OCI-LY1 (cell line): ENCODE measurements around the gene SPRR2E.

Experiments
- EZH2 ChIP-seq: fragments of 200-600 bp; sonication (generic), shearing (Covaris generic); IDR thresholded peaks from 2 replicates; pipeline ENCODE4 v1.8.0; 2017; ENCODE audit warnings: borderline replicate concordance, mixed run types, mild to moderate bottlenecking, antibody characterized with exemption, low read length, moderate library complexity, mixed read lengths
- TF ChIP-seq, protein P1 (sequence below): fragments of 200-600 bp; sonication (generic), shearing (Covaris generic); IDR thresholded peaks from 2 replicates; pipeline ENCODE4 v1.5.1; 2017; ENCODE audit warnings: mild to moderate bottlenecking, antibody characterized with exemption, low read length, moderate library complexity, mixed read lengths

DNA sequence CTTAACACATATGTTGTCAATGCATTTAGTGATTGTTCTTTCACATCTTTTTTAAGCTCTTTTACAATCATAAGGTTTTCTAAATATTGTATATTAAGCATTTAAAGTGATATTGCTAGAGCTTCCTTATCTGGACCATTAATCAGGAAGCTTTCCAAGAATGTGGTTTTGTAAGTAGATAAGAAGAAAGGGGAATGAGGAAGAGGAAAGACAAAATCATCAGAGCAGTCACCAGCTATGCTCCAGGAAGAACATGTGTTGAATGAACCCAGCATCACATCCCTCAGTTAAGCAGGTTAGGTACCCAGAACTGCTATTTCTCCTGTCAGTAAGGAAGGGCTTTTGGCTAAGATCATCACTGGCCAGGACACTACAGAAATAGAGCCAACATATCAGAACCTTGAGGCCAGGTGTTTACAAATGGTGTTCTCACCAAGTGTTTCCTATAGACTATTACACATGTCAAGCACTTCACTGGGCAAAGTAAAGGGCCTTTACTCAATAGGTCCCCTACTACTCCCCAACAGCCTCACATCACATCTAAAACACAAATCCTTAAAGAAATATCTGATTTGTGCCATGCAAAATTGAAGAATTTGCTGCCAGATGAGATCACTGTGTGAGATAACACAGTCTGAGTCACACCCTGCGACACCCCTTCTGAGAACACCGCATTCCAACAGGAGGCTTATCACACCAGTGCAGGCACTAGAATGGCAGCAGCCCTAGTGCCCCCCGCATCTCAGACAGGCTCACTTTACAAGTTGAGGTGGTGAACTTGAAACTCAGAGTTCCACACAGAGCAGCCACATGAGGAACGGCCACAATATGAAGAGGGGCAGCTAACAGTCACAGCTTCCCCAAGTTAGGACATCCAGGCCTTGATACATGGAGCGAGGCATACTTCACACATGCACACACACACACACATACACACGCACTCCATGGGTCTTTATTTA is 35.2 kb downstream of the SPRR2E start:
- TF ChIP-seq, protein P1, sequence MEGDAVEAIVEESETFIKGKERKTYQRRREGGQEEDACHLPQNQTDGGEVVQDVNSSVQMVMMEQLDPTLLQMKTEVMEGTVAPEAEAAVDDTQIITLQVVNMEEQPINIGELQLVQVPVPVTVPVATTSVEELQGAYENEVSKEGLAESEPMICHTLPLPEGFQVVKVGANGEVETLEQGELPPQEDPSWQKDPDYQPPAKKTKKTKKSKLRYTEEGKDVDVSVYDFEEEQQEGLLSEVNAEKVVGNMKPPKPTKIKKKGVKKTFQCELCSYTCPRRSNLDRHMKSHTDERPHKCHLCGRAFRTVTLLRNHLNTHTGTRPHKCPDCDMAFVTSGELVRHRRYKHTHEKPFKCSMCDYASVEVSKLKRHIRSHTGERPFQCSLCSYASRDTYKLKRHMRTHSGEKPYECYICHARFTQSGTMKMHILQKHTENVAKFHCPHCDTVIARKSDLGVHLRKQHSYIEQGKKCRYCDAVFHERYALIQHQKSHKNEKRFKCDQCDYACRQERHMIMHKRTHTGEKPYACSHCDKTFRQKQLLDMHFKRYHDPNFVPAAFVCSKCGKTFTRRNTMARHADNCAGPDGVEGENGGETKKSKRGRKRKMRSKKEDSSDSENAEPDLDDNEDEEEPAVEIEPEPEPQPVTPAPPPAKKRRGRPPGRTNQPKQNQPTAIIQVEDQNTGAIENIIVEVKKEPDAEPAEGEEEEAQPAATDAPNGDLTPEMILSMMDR: no peak
- TF ChIP-seq EZH2: no peak
